Body of pancreas (tissue), 4 donors: ENCODE measurements around the gene TSPAN32.

Experiments used
- CTCF ChIP-seq, 7 experiments: fragments of 450-650 bp in 4 of 7; fragments of 200-600 bp in 3 of 7; sonication (generic) in 3 of 7; IDR thresholded peaks; one replicate each; pipeline ENCODE4 v1.5.1; 2016 to 2019; ENCODE audit warnings: antibody characterized with exemption in 7 of 7
- POLR2A ChIP-seq, 3 donors: fragments of 450-650 bp; IDR thresholded peaks; one replicate each; pipeline ENCODE4 v1.6.1; 2016; ENCODE audit warnings: antibody characterized with exemption in 3 of 3, mild to moderate bottlenecking in 2 of 3

GRCh38 chr11:2363130-2363529 is 61.3 kb downstream of the TSPAN32 start:
- TF ChIP-seq CTCF (IDR thresholded peaks at IDR 0.05) (no peak), POLR2A (IDR thresholded peaks at IDR 0.05) (no peak)
